AG09309 (cell line): Measurements from ENCODE around the gene TIMM8B.

Experiments
- DNase-seq: peaks from one replicate; pipeline ENCODE4 v3.0.0-alpha.2; 2010; ENCODE audit warnings: low read depth
- H3K4me3 ChIP-seq: 2 replicates; pipeline ENCODE4 v1.5.1; 2011; ENCODE audit warnings: mild to moderate bottlenecking, low read depth, low read length, moderate library complexity; ENCODE audit not compliant: control insufficient read depth
- TF ChIP-seq, protein P1 (sequence below): IDR thresholded peaks from 2 replicates; pipeline ENCODE4 v1.5.1; 2011; ENCODE audit warnings: mild to moderate bottlenecking, low read depth, low read length, inconsistent platforms; ENCODE audit not compliant: insufficient read depth, control insufficient read depth; ENCODE audit errors: missing control alignments

Gene TIMM8B

GRCh38 chr11:112037527-112037926 lies 49.0 kb downstream of the TIMM8B start:
- DNase-seq = no peak
- H3K4me3 ChIP-seq = no peak overlapping the region
- TF ChIP-seq, protein P1, sequence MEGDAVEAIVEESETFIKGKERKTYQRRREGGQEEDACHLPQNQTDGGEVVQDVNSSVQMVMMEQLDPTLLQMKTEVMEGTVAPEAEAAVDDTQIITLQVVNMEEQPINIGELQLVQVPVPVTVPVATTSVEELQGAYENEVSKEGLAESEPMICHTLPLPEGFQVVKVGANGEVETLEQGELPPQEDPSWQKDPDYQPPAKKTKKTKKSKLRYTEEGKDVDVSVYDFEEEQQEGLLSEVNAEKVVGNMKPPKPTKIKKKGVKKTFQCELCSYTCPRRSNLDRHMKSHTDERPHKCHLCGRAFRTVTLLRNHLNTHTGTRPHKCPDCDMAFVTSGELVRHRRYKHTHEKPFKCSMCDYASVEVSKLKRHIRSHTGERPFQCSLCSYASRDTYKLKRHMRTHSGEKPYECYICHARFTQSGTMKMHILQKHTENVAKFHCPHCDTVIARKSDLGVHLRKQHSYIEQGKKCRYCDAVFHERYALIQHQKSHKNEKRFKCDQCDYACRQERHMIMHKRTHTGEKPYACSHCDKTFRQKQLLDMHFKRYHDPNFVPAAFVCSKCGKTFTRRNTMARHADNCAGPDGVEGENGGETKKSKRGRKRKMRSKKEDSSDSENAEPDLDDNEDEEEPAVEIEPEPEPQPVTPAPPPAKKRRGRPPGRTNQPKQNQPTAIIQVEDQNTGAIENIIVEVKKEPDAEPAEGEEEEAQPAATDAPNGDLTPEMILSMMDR = no peak
